ENCODE measurements around the gene SETD2.

DNA sequence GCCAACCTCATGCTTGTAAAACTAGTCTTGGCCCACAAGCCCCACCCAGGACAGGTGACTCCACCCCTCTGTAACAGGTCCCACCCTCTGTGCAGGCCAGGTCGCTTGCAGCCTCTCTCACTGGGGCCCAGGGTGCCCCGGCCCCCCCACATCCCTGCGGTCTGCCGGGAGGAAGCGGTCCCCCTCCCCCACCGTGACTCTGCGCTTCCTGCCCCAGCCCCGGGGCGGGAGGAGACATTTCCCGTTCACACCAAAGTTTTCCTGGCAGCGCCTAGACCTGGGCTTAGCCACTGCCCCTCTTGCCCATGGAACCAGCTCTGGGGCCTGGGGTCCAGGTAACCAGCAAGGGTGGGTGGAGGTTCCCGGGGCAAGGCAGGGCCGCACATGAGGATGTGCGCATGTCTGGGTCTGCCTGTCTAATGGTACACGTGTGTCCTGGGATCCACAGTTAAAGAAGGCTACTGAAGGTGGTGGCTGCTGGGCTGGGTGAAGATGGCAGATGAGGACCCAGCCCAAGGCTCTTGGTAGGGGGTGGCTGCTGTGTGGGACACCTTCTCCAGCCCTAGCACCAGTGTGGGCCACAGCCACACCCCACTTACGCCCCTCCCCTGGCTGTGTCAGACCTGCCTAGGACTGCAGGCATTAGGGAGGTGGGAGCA lies 176.0 kb downstream of the SETD2 start:
- TF ChIP-seq, protein P1, sequence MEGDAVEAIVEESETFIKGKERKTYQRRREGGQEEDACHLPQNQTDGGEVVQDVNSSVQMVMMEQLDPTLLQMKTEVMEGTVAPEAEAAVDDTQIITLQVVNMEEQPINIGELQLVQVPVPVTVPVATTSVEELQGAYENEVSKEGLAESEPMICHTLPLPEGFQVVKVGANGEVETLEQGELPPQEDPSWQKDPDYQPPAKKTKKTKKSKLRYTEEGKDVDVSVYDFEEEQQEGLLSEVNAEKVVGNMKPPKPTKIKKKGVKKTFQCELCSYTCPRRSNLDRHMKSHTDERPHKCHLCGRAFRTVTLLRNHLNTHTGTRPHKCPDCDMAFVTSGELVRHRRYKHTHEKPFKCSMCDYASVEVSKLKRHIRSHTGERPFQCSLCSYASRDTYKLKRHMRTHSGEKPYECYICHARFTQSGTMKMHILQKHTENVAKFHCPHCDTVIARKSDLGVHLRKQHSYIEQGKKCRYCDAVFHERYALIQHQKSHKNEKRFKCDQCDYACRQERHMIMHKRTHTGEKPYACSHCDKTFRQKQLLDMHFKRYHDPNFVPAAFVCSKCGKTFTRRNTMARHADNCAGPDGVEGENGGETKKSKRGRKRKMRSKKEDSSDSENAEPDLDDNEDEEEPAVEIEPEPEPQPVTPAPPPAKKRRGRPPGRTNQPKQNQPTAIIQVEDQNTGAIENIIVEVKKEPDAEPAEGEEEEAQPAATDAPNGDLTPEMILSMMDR (conservative IDR thresholded peaks at IDR 0.05; ENCODE audit: low read length) = no peak
- no peak for TF ChIP-seq EZH2phosphoT487 (IDR thresholded peaks at IDR 0.05; ENCODE audit: borderline replicate concordance, low read depth, low read length)
